HG03442 (cell line): ENCODE results near the gene ACVR1B.

Experiments
- ATAC-seq: cut with Tn5 transposase; IDR thresholded peaks from one replicate; pipeline ENCODE4 v1.9.1; 2021; ENCODE audit warnings: mild to moderate bottlenecking, moderate library complexity; ENCODE audit not compliant: unreplicated experiment

ACVR1B gene

GRCh38 chr12:52042706-52043385 is 91.3 kb downstream of the ACVR1B start:
- no peak for ATAC-seq

DNA sequence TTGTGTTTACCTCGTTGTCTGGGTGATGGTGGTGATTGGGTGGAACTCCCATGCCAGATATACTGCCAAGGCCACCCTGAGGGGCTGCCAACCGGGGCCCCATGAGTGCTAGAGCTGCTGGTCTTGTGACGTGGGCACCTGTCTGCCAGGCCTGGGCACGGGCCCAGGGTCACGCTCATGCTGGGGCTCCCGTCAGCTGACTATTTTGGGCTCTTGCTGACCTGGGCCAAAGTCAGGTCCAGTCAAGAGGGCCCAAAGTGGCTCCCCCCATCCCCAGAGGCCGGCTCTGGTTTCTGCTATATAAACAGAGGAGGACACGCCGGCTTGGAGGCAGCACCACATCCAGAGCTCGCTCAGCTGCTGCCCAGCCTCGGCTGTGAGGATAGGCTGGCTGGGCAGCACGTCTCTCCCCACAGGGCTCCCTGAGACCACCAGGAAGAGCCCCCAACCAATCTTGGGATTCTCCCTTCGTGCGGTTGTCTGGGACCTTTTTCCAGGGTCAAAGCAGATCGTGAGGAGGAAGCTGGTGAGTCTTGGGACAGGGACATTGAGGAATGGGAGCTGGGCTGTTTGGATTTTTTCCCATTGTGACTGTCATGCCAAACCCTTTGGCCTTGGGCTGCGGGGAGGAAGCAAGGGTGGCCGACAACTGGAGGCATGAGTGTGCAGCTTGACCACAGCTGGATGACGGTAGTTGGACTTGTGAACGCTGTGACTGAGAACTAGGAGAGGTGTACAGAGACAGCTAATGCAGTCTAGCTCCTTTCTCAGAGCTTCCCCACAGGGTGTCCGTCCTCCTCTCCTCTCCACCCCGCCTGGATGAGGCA is 92.1 kb downstream of the ACVR1B start:
- ATAC-seq: no peak

GRCh38 chr12:52044292-52044983 is 92.9 kb downstream of the ACVR1B start:
- ATAC-seq: no peak

- ATAC-seq: no peak
Measured at GRCh38 chr12:52045794-52046199, 94.3 kb downstream of the ACVR1B start.
